Stimulated activated naive CD8-positive, alpha-beta T cell treated with anti-CD3 and anti-CD28 coated beads, Interleukin-15, amount 100 ng/mL, for 72 hours (primary cell): ENCODE results near the gene SLC19A1.
"Not testable (repeated sequence)": the region's sequence is repeated elsewhere in the genome, so short reads cannot be mapped to it uniquely, and the experiment has no call there.

Experiments
- ATAC-seq: fragments of 150-1000 bp; cut with Tn5 transposase; 2 replicates; pipeline ENCODE4 v1.10.0; 2021; ENCODE audit warnings: mild to moderate bottlenecking, moderate library complexity
- DNase-seq, 2 donors: peaks; one replicate each; pipeline ENCODE4 v3.0.0; 2021 to 2022
- H3K27ac Mint-ChIP-seq, 2 donors: one replicate each; pipeline ENCODE4 v1.8.0; 2022; ENCODE audit warnings: mild to moderate bottlenecking in 2 of 2, mixed read lengths in 2 of 2, moderate library complexity in 2 of 2
- H3K27me3 Mint-ChIP-seq: one replicate; pipeline ENCODE4 v1.8.0; 2022; ENCODE audit warnings: mixed read lengths
- H3K4me1 Mint-ChIP-seq: one replicate; pipeline ENCODE4 v1.8.0; 2022; ENCODE audit warnings: mild to moderate bottlenecking, mixed read lengths
- H3K4me3 Mint-ChIP-seq, 2 donors: one replicate each; pipeline ENCODE4 v1.8.0; 2022; ENCODE audit warnings: mild to moderate bottlenecking in 2 of 2, mixed read lengths in 2 of 2, moderate library complexity in 1 of 2
- H3K9me3 Mint-ChIP-seq, 2 donors: one replicate each; pipeline ENCODE4 v1.8.0; 2022; ENCODE audit warnings: mixed read lengths in 2 of 2

SLC19A1 gene

GRCh38 chr21:45571641-45572040 lies 29.4 kb upstream of the SLC19A1 start:
- H3K27me3 Mint-ChIP-seq, result no peaks in the 10 kb centered on the region
- H3K9me3 Mint-ChIP-seq, result no peaks in the 10 kb centered on the region
- no peak overlapping the region for H3K4me3 Mint-ChIP-seq
- no peak overlapping the region for H3K27ac Mint-ChIP-seq
- ATAC-seq, result no peak
- H3K4me1 Mint-ChIP-seq, result peaks cover 6% of the 10 kb centered on the region
- DNase-seq, result no peak

- H3K9me3 Mint-ChIP-seq, result no peaks in the 10 kb centered on the region
- ATAC-seq, result no peak
- DNase-seq, result no peak
- H3K27ac Mint-ChIP-seq, result no peak overlapping the region
- H3K4me3 Mint-ChIP-seq, result no peak overlapping the region
- no peaks in the 10 kb centered on the region for H3K27me3 Mint-ChIP-seq
- H3K4me1 Mint-ChIP-seq, result peaks cover 6% of the 10 kb centered on the region
Observed at GRCh38 chr21:45570826-45571601, 28.8 kb upstream of the SLC19A1 start.

DNA sequence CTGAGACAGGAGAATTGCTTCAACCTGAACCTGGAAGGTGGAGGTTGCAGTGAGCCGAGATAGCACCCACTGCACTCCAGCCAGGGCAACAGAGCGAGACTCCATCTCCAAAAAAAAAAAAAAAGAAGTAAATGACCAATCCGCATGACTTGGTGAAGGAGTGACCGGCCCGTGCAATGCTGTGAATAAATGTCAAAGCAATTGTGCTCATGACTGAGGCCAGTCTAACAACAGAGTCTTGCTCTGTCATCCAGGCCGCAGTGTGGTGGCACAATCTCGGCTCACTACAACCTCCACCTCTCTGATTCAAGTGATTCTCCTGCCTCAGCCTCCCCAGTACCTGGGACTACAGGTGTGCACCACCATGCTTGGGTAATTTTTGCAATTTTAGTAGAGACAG lies 27.8 kb upstream of the SLC19A1 start:
- Mint-ChIP-seq H3K4me3 (no peak overlapping the region), H3K27ac (no peak overlapping the region), H3K4me1 (peaks cover 6% of the 10 kb centered on the region), H3K9me3 (no peaks in the 10 kb centered on the region), H3K27me3 (no peaks in the 10 kb centered on the region)
- DNase-seq (no peak), ATAC-seq (no peak)

DNA sequence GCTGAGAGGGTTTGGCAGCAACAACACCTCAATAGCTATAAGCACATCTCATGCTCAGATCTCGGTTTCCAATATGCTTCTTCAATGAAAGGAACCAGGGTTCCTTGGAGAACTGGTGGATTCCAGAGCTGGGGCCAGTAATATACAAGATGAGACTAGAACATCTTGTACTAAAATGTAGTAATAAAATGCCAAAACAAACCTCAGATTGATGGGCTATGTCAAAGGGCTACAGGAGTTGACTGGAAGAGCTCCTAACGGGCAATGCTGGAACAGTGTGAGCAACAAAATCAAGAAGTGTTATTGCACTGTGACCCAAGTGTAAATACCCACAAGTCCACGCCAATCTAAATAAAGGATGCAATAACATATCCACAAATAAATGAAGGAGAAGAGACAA lies 26.1 kb upstream of the SLC19A1 start:
- peaks cover 7% of the 10 kb centered on the region for H3K27me3 Mint-ChIP-seq
- DNase-seq (no peak), ATAC-seq (no peak)
- H3K9me3 Mint-ChIP-seq, result no peaks in the 10 kb centered on the region
- no peak overlapping the region for H3K4me3 Mint-ChIP-seq
- no peak overlapping the region for H3K27ac Mint-ChIP-seq
- H3K4me1 Mint-ChIP-seq, result no peaks in the 10 kb centered on the region

DNA sequence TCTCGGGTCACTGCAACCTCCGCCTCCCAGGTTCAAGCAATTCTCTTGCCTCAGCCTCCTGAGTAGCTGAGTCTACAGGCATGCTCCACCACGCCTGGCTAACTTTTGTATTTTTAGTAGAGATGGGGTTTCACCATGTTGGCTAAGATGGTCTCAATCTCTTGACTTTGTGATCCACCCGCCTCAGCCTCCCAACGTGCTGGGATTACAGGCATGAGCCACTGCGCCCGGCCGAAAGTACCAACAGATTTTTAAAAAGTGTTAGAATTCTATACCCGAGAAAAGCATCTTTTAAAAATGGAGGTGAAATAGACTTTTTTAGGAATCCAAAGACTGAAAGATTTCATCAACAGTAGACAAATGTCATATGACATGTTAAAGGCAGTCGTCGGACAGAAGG lies 21.9 kb upstream of the SLC19A1 start:
- H3K4me3 Mint-ChIP-seq, ATAC-seq, DNase-seq, H3K9me3 Mint-ChIP-seq, H3K27ac Mint-ChIP-seq, H3K4me1 Mint-ChIP-seq: not testable (repeated sequence)
- H3K27me3 Mint-ChIP-seq, result peaks cover 29% of the 10 kb centered on the region

DNA sequence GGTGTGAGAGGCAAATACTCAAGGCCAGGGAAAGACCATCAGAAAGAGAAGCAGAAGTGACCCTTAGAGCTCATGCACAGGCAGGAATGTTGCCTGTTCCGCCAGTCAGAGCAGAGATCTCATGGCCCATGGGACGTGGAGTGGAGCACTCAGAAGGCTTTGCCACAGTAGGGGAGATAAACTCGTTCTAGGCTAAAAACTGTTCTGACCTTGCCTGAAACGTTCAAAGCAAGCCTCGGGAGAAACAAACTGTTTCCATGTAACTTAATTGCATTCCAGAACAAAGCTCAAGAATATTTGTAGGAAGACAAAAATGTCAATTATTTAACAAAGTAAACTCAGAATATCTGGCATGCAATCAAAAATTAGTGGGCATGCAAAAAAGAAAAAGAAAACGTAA lies 20.7 kb upstream of the SLC19A1 start:
- no peaks in the 10 kb centered on the region for H3K4me1 Mint-ChIP-seq
- no peak for DNase-seq
- no peak overlapping the region for H3K4me3 Mint-ChIP-seq
- H3K9me3 Mint-ChIP-seq, result no peaks in the 10 kb centered on the region
- H3K27me3 Mint-ChIP-seq, result peaks cover 29% of the 10 kb centered on the region
- H3K27ac Mint-ChIP-seq, result no peak overlapping the region
- no peak for ATAC-seq

GRCh38 chr21:45562402-45562801 lies 20.2 kb upstream of the SLC19A1 start:
- Mint-ChIP-seq H3K9me3 (no peaks in the 10 kb centered on the region), H3K27me3 (peaks cover 29% of the 10 kb centered on the region), H3K4me3 (no peak overlapping the region), H3K4me1 (no peaks in the 10 kb centered on the region), H3K27ac (no peak overlapping the region)
- DNase-seq, result no peak
- ATAC-seq, result no peak

- peaks cover 29% of the 10 kb centered on the region for H3K27me3 Mint-ChIP-seq
- not testable (repeated sequence) for H3K9me3 Mint-ChIP-seq
Observed at GRCh38 chr21:45561241-45561640, 19.0 kb upstream of the SLC19A1 start.

GRCh38 chr21:45560106-45561021 lies 18.1 kb upstream of the SLC19A1 start:
- ATAC-seq (no peak), DNase-seq (peak in 1 of 2 donors; percentile 2)
- H3K27me3 Mint-ChIP-seq, result peaks cover 29% of the 10 kb centered on the region
- no peak overlapping the region for H3K27ac Mint-ChIP-seq
- H3K4me1 Mint-ChIP-seq, result peaks cover 5% of the 10 kb centered on the region
- no peak overlapping the region for H3K4me3 Mint-ChIP-seq
- H3K9me3 Mint-ChIP-seq, result no peaks in the 10 kb centered on the region

More at GRCh38 chr21:45561241-45561640, 19.0 kb upstream of the SLC19A1 start:
- H3K4me1 Mint-ChIP-seq, ATAC-seq, H3K4me3 Mint-ChIP-seq, H3K27ac Mint-ChIP-seq: not testable (repeated sequence)
- peak in 1 of 2 donors; percentile 4 for DNase-seq

DNA sequence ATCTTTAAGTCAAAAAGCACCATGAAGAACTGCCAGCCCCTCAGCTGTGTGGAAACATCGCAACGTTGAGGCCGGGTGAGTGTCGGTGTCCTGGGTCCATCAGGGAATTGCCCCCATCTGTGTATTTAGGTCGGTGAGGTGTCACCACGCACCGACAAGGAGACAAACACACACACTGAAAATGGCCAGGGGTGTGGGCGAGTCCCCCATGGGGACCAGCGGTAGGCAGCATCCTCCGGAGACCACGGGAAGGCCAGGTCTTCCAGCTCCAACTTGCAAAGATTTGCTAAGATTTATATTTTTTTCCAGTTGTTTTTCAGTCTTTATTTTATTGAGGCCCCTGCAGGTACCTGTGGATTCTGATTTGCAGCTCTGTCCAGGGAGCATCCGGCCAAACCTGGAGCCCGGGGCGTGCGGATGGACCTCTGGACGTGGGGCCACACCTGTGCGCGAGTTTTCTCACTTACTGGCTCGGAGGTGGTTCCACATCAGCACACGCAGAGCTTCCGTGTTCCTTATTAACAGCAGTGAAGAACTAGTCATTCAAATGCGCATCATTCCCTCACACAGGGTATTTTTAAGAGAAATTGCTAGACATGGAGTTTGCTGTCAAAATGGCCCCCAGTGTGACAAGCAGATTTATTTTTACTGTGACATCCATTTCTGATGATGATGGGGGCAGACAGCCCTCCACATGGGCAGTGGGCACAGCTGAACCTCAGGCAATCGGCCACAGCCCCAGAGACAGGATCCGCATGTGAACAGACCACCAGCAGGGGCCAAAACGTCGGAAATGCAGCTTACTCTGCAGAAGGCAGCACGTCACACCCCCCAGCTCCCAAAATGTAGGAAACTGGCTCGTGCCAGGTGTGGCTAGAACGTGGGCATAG lies 17.2 kb upstream of the SLC19A1 start:
- Mint-ChIP-seq H3K27me3 (peaks cover 29% of the 10 kb centered on the region), H3K27ac (no peak overlapping the region), H3K4me3 (no peak overlapping the region), H3K4me1 (peaks cover 9% of the 10 kb centered on the region), H3K9me3 (no peaks in the 10 kb centered on the region)
- ATAC-seq, result no peak
- DNase-seq, result peak in 1 of 2 donors; percentile 7

- Mint-ChIP-seq H3K27ac (no peak overlapping the region), H3K27me3 (peaks cover 20% of the 10 kb centered on the region), H3K4me3 (no peak overlapping the region), H3K9me3 (no peaks in the 10 kb centered on the region), H3K4me1 (peaks cover 12% of the 10 kb centered on the region)
- DNase-seq, result peak in 1 of 2 donors; percentile 6
- ATAC-seq, result no peak
Observed at GRCh38 chr21:45558044-45558721, 15.9 kb upstream of the SLC19A1 start.

GRCh38 chr21:45557616-45558043 lies 15.4 kb upstream of the SLC19A1 start:
- H3K27ac Mint-ChIP-seq, result no peak overlapping the region
- no peak overlapping the region for H3K4me3 Mint-ChIP-seq
- H3K4me1 Mint-ChIP-seq, result peaks cover 18% of the 10 kb centered on the region
- H3K27me3 Mint-ChIP-seq, result peaks cover 15% of the 10 kb centered on the region
- DNase-seq (peak in 1 of 2 donors; percentile 10), ATAC-seq (no peak)
- no peaks in the 10 kb centered on the region for H3K9me3 Mint-ChIP-seq

DNA sequence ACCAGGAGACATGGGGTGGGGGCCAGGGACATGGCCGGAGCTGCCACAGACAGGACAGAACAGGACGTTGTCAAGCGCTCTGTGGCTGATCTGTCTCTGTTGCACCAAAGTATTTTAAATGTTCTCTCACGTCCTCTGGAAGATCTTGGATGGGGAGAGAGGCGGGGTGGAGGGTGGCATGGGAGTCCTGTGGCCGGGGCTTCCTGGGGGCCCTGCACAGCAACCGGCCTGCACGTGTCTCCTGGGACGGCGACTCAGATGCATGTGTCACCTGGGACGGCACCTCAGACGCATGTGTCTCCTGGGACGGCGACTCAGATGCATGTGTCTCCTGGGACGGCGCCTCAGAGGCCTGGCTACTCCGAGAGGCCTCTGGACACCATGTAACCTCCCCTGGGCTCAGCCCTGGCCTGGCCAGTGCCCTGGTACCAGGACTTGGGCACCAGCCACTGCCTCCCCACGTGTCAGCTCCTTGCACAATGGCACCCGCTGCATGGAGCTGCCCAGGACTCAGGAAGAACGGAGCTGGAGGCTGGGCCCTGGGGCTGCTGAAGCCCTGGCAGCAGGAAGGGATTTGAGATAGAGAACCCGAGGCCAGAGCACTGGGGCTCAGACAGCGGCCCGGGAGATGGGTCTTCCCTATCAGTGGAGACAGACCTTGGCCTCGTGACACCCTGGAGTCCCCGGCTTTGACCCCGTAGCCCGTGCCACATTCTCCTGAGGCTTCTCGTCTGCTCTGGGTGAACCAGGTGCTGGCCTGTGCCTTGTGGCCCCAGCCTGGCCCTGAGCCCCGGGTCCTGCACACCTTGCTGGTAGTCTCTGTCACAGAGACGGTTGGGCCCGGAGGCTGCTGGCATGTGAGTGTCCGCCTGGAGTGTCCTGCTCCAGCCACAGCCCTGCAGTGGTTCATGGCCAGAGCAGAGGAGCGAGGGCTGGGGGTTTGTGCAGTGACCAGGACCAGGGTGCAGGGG lies 14.7 kb upstream of the SLC19A1 start:
- H3K4me3 Mint-ChIP-seq, result no peak overlapping the region

GRCh38 chr21:45556302-45556644 lies 14.0 kb upstream of the SLC19A1 start:
- Mint-ChIP-seq H3K27me3 (peaks cover 7% of the 10 kb centered on the region), H3K4me3 (no peak overlapping the region), H3K27ac (no peak overlapping the region), H3K4me1 (peaks cover 31% of the 10 kb centered on the region), H3K9me3 (no peaks in the 10 kb centered on the region)
- DNase-seq, result no peak
- no peak for ATAC-seq

More for the DNA sequence above, 14.7 kb upstream of the SLC19A1 start:
- no peak for DNase-seq
- ATAC-seq, result no peak
- Mint-ChIP-seq H3K4me1 (peaks cover 25% of the 10 kb centered on the region), H3K27me3 (peaks cover 8% of the 10 kb centered on the region), H3K9me3 (no peaks in the 10 kb centered on the region), H3K27ac (no peak overlapping the region)
